22Rv1 (cell line): Measurements from ENCODE around the gene GPR4.

Experiments used
- CTCF ChIP-seq: fragments of 450-650 bp; IDR thresholded peaks from 2 replicates; pipeline ENCODE4 v1.5.1; 2017; ENCODE audit warnings: mild to moderate bottlenecking
- ZFX ChIP-seq: fragments of 450-650 bp; IDR thresholded peaks from 2 replicates; pipeline ENCODE4 v1.6.1; 2017; ENCODE audit warnings: antibody characterized with exemption, borderline replicate concordance

GRCh38 chr19:45571457-45572220 lies 30.4 kb downstream of the GPR4 start:
- TF ChIP-seq CTCF (no peak), ZFX (no peak)
